Measurements from ENCODE around the gene CHP2. TPM values are rescaled to one million over a fixed set of nuclear protein-coding genes. Genes with fewer than 3 reads are reported as not detected.
"Not testable (repeated sequence)": the region's sequence is repeated elsewhere in the genome, so short reads cannot be mapped to it uniquely, and the experiment has no call there.

CHP2 gene
- 0.35 TPM for polyA plus RNA-seq (ENCODE audit: insufficient read length)

- DNase-seq = no peak
These were observed at the start of gene CHP2 for GRCh38 chr16:23754594-23755483. CHP2 (plus strand) TSS chr16:23755026; CDS start chr16:23755050, 24 bp downstream.

- DNase-seq = no peak
These were observed 49.3 kb upstream of the CHP2 start for GRCh38 chr16:23705517-23705902.

- DNase-seq = no peak
These were observed 48.4 kb upstream of the CHP2 start for GRCh38 chr16:23706439-23706838.

GRCh38 chr16:23709536-23709935, 45.3 kb upstream of the CHP2 start:
- DNase-seq = no peak

GRCh38 chr16:23710008-23710407, 44.8 kb upstream of the CHP2 start:
- no peak for DNase-seq

GRCh38 chr16:23710504-23710903, 44.3 kb upstream of the CHP2 start:
- no peak for DNase-seq

GRCh38 chr16:23711785-23712184, 43.0 kb upstream of the CHP2 start:
- no peak for DNase-seq

GRCh38 chr16:23712976-23713375, 41.9 kb upstream of the CHP2 start, which contains the start of gene ERN2:
ERN2 (minus strand) TSS chr16:23713222; CDS start chr16:23713187, 35 bp downstream.
- no peak for DNase-seq

- DNase-seq = no peak
These were observed 38.3 kb upstream of the CHP2 start for GRCh38 chr16:23716484-23716883.

GRCh38 chr16:23722613-23723240, 32.1 kb upstream of the CHP2 start:
- not testable (repeated sequence) for DNase-seq

GRCh38 chr16:23724096-23724784, 30.6 kb upstream of the CHP2 start:
- no peak for DNase-seq

GRCh38 chr16:23724785-23725131, 30.1 kb upstream of the CHP2 start:
- no peak for DNase-seq

GRCh38 chr16:23726710-23727109, 28.1 kb upstream of the CHP2 start:
- no peak for DNase-seq

GRCh38 chr16:23728112-23728477, 26.7 kb upstream of the CHP2 start:
- no peak for DNase-seq

- no peak for DNase-seq
These were observed 25.1 kb upstream of the CHP2 start for GRCh38 chr16:23729503-23730424.

GRCh38 chr16:23734176-23734893, 20.5 kb upstream of the CHP2 start:
- no peak for DNase-seq

- not testable (repeated sequence) for DNase-seq
These were observed 17.3 kb upstream of the CHP2 start for GRCh38 chr16:23737423-23738028.

GRCh38 chr16:23739516-23739915, 15.3 kb upstream of the CHP2 start:
- DNase-seq = no peak

GRCh38 chr16:23741675-23742303, 13.0 kb upstream of the CHP2 start:
- DNase-seq = no peak

- no peak for DNase-seq
These were observed 12.1 kb upstream of the CHP2 start for GRCh38 chr16:23742766-23743165.

- DNase-seq = no peak
These were observed 9.6 kb upstream of the CHP2 start for GRCh38 chr16:23745263-23745662.
